ENCODE measurements around the gene MMP17.
"Not testable (repeated sequence)": the region's sequence is repeated elsewhere in the genome, so short reads cannot be mapped to it uniquely, and the experiment has no call there.

MMP17 gene

DNA sequence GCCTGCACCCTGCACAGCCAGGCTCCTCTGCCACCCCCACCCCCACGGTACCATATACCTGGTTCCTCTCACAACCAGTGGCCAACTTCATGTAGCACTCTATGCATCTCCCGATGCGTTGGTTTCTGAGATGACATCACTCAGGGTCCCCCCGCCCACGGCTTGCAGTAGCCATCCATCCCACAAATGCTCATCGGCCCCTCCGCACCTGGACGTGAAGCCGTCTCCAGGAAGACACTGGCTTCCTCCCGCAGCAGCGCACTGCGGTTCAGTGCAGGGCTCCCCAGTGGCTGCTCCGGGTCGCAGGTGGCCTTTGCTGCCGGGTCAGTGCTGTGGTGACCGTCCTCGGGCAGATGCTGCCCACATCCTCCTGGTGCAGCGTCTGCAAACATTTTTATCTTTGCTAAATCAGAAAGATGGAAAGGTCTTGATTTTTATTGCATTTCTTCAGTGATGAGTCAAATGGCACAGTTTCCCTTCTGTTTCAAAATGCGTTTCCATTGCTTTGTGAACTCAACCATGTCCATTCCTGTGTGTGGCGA lies 27.5 kb upstream of the MMP17 start:
- DNase-seq = no peak

DNA sequence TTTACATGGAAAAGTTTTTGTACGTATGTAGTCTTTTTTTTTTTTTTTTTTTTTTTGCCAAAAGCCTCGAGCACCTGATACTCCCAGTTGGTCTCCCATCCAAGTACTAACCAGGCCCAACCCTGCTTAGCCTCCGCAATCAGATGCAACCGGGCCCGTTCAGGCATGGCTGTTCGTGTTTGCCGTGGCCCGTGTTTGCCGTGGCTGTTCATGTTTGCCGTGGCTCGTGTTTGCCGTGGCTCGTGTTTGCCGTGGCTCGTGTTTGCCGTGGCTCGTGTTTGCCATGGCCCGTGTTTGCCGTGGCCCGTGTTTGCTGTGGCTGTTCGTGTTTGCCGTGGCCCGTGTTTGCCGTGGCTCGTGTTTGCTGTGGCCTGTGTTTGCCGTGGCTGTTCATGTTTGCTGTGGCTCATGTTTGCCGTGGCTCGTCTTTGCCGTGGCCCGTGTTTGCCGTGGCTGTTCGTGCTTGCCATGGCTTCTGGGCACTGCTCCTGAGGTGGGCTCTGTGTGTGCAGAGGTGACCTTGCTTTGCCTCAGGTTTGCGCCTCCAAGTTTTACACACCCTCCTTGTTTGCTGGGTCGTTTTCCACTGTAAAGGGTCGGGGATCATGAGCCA lies 26.8 kb upstream of the MMP17 start:
- no peak for DNase-seq

DNA sequence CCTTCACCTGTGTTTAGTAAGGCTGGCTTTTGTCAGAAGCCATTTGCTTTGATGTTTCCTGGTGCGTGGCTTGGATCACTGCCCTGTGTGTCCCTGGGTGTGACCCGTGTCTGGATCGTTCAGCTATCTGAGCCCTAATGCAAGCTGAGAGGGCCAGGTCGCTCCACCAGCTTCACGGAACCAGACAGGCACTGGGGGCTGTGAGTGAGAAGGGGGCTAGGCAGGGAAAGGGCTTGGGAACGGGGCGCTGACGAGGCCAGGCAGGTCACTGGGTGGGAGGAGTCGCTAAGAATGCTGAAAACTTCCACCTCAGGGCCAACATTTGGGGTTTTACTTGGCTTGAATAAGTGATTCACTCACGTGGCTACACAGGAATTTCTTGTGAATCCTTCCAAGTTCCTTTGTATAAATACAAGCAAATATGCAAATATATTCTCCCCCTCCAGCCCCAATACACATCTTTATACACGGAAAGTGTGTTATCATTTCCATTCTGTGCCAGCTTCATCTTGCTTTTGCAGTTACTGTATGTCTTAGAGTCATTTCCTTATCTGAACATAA lies 24.2 kb upstream of the MMP17 start:
- no peak for DNase-seq

DNA sequence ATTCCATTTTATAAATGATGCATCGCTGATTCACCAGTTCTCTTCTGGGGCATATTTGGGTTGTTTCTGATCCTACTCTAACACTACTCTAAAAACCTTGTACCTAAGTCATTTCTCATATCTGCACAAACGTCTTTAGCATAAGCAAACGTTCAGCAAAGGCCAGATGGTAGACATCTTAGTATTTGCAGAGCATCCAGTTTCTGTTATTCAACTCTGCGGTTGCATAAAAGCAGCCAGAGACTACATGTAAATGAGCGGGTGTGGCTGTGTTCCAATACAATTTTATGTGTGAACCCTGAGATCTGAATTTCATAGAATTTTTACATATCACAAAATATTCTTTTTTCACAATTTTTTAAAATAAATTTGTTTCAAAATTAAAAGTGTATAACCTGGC lies 22.8 kb upstream of the MMP17 start:
- DNase-seq = no peak

DNA sequence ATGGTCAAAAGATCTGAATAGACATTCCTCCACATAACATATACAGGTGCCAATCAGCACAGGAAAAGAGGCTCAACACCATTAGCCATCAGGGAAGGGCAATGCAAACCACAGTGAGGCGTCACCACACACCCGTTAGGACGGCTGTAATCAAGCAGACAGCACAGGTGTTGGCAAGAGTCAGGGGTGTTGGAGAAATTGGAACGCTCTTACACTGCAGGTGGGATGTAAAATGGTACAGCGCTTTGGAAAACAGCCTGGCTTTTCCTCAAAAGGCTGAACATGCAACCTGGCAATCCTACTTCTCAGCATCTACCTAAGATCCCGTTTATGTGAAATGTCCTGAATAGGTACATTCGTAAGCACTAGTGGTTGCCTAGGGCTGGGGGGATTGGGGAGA lies 21.5 kb upstream of the MMP17 start:
- no peak for DNase-seq

DNA sequence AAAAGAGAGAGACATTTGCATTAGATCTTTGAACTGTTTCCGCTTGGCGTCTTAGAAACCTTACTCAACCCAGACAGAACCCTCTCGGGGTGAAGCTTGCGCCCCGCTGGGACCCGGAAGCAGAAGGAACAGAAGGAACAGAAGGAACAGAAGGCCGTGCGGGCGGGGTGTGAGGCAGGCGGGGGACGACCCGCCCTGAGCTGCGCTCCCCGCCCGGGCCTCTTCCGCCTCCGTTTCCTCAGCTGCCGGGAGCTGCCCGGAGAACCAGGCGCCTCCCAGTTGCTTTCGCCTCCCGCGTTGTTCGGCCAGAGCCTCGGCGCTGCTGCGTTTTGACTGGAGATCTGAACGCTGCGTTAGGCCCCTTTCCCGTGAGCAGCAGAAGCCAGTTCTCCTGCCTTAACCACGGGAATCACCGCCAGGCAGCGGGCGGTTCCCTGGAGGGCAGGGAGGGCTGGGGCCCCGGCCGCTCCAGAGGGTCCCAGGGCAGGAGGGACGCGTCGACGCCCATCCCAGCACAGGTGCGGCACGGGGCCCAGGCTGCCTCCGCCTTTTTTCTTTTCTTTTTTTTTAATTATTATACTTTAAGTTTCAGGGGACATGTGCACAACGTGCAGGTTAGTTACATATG lies 19.3 kb upstream of the MMP17 start:
- DNase-seq = no peak

DNA sequence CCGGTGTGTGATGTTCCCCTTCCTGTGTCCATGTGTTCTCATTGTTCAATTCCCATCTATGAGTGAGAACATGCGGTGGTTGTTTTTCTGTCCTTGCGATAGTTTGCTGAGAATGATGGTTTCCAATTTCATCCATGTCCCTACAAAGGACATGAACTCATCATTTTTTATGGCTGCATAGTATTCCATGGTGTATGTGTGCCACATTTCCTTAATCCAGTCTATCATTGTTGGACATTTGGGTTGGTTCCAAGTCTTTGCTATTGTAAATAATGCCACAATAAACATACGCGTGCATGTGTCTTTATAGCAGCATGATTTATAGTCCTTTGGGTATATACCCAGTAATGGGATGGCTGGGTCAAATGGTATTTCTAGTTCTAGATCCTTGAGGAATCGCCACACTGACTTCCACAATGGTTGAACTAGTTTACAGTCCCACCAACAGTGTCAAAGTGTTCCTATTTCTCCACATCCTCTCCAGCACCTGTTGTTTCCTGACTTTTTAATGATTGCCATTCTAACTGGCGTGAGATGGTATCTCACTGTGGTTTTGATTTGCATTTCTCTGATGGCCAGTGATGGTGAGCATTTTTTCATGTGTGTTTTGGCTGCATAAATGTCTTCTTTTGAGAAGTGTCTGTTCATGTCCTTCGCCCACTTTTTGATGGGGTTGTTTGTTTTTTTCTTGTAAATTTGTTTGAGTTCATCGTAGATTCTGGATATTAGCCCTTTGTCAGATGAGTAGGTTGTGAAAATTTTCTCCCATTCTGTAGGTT lies 18.5 kb upstream of the MMP17 start:
- not testable (repeated sequence) for DNase-seq

DNA sequence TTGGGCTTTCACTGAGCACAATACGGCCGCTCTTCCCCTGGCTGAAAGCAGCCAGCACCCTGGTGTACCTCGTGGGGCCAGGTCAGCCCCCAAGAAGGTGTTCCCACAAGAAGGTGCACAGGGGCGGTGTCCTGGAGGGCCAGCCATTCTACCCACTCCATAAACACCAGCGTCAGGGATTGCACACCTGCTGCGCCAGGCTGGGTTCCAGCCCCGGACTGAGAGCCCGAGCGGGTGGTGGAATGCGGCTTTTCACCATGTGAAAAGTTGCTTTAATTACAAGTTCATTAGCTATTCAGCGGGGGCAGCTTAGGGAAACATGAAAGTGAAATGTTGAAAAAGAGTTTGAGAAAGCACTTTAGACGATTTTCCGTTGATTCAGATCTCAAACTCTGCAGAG lies 17.5 kb upstream of the MMP17 start:
- DNase-seq = no peak

DNA sequence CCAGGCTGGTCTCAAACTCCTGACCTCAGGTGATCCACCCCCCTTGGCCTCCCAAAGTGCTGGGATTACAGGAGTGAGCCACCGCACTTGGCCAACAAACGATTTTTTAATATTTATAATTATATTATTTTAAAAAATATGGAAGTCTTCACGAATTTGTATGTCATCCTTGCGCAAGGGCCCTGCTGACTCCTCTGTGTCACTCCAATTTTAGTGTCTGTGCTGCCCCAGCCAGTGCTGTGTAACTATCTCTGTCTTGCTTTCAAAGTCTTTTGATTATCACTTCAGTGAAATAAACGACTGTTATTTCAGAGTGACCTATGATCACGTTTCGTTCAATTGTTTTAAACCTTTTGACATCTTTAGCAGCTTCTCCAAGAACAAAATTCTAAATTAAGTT lies 13.1 kb upstream of the MMP17 start:
- no peak for DNase-seq

DNA sequence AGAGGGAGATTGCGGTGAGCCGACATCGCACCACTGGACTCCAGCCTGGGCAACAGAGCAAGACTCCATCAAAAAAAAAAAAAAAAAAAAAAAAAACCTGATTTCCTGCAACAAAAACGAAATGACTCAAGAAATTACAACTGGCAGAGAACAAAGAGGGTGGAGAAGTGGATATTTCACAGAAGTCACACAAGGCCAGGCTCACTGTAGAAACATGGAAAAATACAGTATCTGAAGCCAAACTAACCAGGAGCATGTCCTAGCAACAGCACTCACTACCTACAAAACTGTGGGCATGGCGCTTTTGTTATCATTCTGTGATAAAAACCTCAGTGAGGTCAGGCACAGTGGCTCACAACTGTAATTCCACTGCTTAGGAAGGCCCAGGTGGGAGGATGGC lies 11.7 kb upstream of the MMP17 start:
- no peak for DNase-seq

DNA sequence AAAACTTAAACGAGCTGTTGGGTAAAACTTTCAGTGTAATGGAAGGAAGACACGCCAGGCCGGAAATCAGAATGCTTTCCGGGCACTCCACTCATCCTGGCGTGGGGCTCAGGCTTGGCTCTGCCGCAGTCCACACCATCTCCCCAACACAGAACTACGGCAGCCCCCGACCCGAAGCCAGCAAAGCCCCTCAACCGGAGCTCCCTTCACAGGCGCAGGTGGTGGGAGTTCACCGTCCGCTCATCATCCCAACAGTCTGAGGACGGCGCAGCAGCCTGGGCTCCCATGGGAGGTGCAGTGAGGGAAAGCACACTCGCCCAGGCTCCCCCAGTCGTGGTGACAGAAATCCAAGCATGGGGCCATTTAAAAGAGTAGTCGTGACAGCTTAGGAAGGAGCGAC lies 11.0 kb upstream of the MMP17 start:
- DNase-seq = no peak

DNA sequence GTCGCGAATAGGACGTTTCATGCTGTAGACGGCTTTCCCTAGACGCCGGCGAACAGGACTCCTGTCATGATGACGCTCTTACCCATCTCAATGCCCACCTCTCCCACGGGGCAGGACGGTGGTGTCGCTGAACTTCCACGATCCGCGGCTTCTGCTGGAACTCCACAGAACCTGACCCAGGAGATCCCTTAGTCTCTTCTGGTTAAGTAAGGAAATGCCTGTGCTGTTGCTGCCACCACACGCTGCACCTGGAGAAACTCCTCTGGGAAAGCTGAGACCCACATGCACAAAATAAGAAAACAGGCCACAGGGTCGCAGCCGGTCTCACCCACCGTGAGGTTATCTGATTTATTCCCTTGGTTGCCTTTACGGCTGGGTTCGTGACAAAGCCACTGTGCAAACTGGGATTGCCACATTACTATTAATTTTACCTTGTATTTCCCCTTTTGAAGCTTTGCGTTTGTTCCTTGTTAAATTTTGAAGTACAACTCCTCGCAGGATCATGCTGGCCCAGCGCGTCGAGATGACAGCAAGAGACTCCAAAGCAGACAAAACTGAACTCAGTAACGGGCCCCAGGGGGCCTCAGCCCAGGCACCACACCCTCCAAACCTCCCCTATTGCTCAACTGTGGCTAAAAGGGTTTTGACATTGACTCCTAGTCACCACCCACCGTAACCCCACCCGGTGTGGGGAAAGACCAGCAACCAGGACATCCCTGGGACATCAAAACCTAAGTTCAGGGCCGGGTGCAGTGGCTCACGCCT lies 9.2 kb upstream of the MMP17 start:
- no peak for DNase-seq

DNA sequence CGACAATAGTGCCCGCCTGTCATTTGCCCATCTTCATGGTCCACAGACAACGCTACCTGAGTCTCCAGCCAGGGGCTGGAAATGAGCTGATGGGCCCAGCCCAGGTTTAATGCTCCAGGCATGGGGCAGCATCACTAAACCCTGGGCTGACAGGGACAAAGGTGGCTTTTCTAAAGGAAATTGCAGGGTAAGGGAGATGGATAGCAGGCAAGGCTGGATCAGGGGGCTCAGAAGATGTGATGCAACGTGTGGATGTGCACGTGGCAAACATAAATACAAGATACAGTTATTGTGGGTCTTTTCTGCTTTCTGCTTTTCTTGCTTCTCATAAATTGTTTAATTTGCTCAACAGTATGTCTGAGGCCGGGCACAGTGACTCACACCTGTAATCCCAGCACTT lies 3.7 kb upstream of the MMP17 start:
- DNase-seq = no peak

DNA sequence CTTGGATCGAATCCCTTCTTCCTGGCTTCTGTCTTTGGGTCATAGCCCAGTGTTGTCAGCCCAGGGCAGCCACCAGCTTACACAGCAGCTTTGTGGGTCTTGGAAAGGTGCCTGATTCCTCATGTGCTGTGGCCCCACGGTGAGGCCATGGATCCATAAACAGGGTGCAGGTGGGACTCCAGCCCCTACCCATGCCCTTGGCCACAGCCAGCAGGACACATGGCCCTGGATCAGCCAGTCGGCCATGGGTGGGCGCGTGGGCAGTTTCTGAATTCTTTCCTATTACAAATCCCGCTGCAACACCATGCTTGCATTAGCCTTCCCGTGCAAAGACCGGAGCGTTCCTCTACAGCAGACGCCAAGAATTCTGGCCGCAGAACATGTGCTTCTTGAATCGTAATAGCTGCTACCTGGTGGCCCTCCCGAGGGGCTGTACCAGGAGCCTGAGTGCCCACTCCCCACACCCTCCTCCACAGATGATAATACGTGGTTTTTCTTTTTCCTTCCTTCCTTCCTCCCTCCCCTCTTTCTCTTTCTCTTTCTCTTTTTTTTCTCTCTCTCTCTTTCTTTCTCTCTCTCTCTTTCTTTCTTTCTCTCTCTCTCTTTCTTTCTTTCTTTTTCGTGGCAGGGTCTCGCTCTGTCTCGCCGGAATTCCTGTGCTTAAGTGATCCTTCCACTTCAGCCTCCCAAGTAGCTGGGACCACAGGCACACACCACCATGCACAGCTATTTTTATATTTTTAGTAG lies 2.9 kb upstream of the MMP17 start:
- no peak for DNase-seq

DNA sequence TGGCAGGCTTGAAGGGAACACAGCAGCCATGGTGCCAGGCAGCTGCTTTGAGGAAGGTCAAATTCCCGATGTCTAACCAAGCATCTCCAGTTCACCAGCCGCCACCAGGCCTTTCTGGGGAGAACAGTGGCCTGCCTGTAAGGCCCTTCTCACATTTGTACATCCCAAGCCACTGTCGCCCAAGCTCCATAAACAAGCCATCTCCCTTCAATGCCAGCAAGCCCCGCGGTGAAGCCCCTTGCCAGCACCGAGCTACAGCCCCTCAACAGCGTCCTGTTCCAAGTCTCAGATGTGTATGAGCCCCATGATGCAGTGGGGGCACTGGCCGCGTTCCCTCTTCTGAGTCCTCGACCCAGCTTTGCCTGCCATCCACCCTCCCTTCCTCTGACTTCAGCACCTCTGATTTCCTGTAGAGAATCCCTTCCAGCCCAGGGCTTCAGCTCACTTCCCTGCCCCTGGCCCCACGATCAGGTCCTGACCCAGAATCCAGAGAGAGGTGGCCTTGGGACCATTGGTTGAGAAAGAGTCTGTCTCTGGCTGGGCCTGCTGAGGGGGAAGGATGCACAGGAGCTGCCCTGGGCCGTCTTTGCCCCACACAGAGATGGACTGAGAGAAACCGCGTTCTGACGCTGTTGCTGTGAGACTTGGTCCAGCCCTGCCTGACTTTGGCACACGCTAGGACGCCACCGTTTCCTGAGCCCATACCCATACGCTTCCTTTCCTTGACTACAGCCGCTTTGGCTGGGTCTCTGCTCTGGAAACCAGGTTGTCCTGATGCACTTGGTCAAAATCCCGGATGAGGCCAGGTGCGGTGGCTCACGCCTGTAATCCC lies 1.9 kb upstream of the MMP17 start:
- no peak for DNase-seq

DNA sequence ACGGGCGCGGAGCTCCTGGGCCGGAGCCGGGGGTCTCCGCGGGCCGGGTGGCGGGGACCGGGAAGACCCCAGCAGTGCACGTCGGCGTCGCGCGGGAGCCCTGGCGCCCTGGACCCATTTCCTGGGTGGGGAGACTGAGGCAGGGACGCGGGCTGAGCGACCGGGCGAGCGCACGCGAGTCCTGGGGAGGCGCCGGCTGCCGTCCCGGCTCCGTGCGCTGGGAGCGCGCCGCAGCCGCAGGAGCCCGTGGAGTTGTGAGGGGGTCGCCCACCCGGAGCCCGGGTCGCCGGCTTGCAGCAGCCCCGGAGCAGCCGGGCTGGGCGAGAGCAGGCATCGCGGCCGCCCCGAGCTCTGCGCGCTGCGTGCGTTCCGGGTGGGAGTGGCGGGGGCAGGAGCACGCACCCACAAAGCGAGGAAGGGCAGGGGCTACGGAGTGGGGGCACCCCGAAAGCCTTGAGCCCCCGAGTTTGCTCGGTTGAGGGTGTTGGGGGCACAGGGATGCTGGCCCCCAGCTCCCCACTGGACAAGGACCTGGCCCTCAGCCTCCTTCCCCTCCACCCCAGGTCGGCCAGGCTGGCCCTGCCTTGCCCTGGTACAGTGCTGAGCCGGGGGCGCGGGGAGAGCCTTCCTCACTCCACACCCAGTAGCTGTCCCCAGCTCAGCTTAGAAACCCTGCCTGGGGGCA lies 620 bp downstream of the MMP17 start:
- peak in 1 of 2 experiments; percentile 52 for DNase-seq

DNA sequence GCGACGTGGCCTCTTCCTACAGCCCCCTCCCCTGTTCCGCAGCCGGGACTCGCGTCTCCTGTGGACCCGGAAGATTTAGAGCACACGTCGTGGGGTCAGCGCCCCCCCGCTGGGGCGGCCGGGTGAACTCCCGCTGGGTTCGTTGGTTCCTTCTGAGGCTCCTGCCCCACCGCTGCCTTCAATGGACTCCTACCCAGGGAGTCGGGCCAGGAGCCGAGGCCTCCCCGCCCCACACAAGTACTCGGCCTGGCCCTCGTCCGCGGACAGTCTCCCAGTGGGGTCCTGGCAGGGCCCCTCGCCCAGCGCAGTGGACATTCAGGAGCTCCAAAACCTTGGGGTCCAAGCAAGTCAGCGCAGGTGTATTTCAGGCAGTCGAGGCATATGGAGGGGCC lies 1.2 kb downstream of the MMP17 start:
- DNase-seq = peak in 1 of 2 experiments; percentile 52

DNA sequence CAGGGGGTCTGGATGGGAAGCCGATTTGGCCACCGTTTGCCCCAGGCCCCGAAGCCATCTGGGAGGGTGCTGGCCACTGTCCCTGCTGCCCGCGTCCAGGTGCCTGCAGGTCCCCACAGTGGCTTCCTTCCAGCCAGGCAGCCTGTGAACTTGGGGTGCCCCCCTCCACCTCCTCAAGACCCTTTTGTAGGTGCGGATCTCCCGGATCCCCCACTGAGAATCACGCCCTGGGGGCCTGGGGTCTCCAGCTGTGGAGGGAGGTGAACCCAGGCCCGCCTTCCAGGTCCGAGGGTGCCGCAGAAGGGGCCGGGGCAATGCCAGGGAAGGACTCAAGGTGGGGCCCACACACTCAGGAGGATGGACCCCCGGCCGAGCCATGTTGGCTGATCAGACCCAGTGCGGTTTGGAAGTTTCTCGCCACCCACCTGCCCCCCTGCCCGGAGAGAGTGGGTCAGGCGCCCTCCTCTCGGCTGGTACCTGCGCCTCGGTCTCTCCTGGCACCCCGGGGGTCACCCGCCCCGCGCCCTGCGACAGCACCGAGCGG lies 1.7 kb downstream of the MMP17 start:
- DNase-seq = peak in 1 of 2 experiments; percentile 19

DNA sequence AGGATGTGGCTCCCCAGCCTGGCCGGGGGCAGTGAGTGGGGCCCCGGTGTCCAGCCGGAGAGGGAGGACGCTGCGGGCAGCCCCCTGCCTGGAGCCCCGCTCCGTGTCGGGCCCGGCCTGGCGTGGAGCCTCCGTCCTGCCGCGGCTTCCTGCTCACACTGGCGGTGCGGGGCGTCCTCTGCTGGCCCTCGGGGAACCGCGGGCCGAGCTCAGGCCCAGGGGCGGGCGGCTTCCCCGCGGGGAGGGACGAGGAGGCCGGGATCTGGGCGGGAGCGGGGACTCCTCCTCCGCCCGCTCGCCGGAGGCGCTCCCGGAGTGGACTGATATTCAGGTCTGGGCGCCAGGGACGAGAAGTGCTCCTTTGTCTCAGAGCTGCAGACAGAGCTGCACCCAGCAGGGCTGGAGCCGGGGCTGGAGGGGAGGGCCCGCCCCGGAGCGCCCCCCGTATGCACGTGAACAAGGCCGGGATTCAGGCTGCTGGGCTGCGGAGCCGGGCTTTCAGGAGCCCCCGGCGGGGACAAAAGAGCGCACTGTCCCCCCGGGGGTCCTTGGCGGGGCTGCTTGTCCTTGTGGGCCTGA lies 2.2 kb downstream of the MMP17 start:
- DNase-seq = peak; percentile 29 to 61

Data from NCI-H524 (cell line).